PC-3 (cell line): ENCODE measurements around the gene ETV3. TPM values are rescaled to one million over a fixed set of nuclear protein-coding genes. Genes with fewer than 3 reads are reported as not detected.
A peak's percentile ranks its signal among the peaks of the same experiment; 100 is the strongest.

Source experiments
- ATAC-seq: fragments of 200-7000 bp; cut with Tn5 transposase; 2 replicates; pipeline ENCODE4 v1.9.1; 2020; ENCODE audit warnings: mild to moderate bottlenecking, moderate library complexity
- BruUV-seq: library from RNA; stranded (reverse); fragments of 400-500 nt; replicated peaks from 2 replicates; lab custom pipeline; 2021; lab: Mats Ljungman, UMichigan
- CTCF ChIA-PET: fragments of 300-600 bp; sonication (Branson Sonifier 250); formaldehyde crosslinking; loops from one replicate; lab custom pipeline; 2022; ENCODE audit warnings: antibody characterized with exemption; lab: Charles Lee
- POLR2A ChIA-PET: fragments of 300-600 bp; sonication (Branson Sonifier 250); formaldehyde crosslinking; loops from one replicate; lab custom pipeline; 2022; ENCODE audit warnings: antibody characterized with exemption; ENCODE audit not compliant: unreplicated experiment; lab: Charles Lee
- DNase-seq: peaks from one replicate; pipeline ENCODE4 v3.0.0-alpha.2; 2015
- H2AFZ ChIP-seq: fragments of 300-600 bp; sonication (generic); 2 replicates; pipeline ENCODE4 v1.6.0; 2016; ENCODE audit warnings: antibody characterized with exemption, low read length
- H3F3A ChIP-seq: fragments of 300-600 bp; sonication (generic); one replicate; pipeline ENCODE4 v1.6.0; 2017; ENCODE audit warnings: antibody characterized with exemption, low read length, control low read depth, mild to moderate bottlenecking; ENCODE audit not compliant: unreplicated experiment
- H3K27ac ChIP-seq: fragments of 300-600 bp; sonication (generic); 2 replicates; pipeline ENCODE4 v1.5.1; 2016; ENCODE audit warnings: mild to moderate bottlenecking, low read length
- H3K27me3 ChIP-seq: fragments of 300-600 bp; sonication (generic); 2 replicates; pipeline ENCODE4 v1.6.1; 2016; ENCODE audit warnings: low read length, mixed read lengths
- H3K36me3 ChIP-seq: fragments of 300-600 bp; sonication (generic); 2 replicates; pipeline ENCODE4 v1.6.1; 2016; ENCODE audit warnings: low read depth, mixed run types, low read length, mixed read lengths
- H3K4me1 ChIP-seq: fragments of 300-600 bp; sonication (generic); 2 replicates; pipeline ENCODE4 v1.5.1; 2016; ENCODE audit warnings: low read length; ENCODE audit not compliant: insufficient read depth
- H3K4me2 ChIP-seq: fragments of 300-600 bp; sonication (generic); 2 replicates; pipeline ENCODE4 v1.6.0; 2016; ENCODE audit warnings: low read length
- H3K4me3 ChIP-seq: fragments of 300-600 bp; sonication (generic); 2 replicates; pipeline ENCODE4 v1.5.1; 2016; ENCODE audit warnings: mild to moderate bottlenecking, low read length, mixed read lengths
- H3K79me2 ChIP-seq: fragments of 300-600 bp; sonication (generic); 2 replicates; pipeline ENCODE4 v1.6.1; 2017; ENCODE audit warnings: low read length, mixed read lengths
- H3K9ac ChIP-seq: fragments of 300-600 bp; sonication (generic); 2 replicates; pipeline ENCODE4 v1.6.0; 2016; ENCODE audit warnings: mild to moderate bottlenecking, low read length
- H3K9me2 ChIP-seq: fragments of 300-600 bp; sonication (generic); replicated peaks from 2 replicates; pipeline ENCODE4 v1.6.1; 2016; ENCODE audit warnings: mixed run types, low read length, mixed read lengths
- H3K9me3 ChIP-seq: fragments of 300-600 bp; sonication (generic); 2 replicates; pipeline ENCODE4 v1.6.1; 2016; ENCODE audit warnings: low read length, mixed read lengths
- H4K20me1 ChIP-seq: fragments of 300-600 bp; sonication (generic); 2 replicates; pipeline ENCODE4 v1.6.1; 2016; ENCODE audit warnings: low read length, mixed read lengths
- CTCF ChIP-seq: fragments of 300-600 bp; sonication (generic); conservative IDR thresholded peaks from 2 replicates; pipeline ENCODE4 v1.5.1; 2017; ENCODE audit warnings: antibody characterized with exemption, low read depth, mild to moderate bottlenecking, low read length
- EZH2 ChIP-seq: fragments of 300-600 bp; sonication (generic); IDR thresholded peaks from one replicate; pipeline ENCODE4 v1.6.1; 2017; ENCODE audit warnings: antibody characterized with exemption, mild to moderate bottlenecking, low read length; ENCODE audit not compliant: unreplicated experiment
- EZH2phosphoT487 ChIP-seq: fragments of 300-600 bp; sonication (generic); IDR thresholded peaks from 2 replicates; pipeline ENCODE4 v1.6.1; 2018; ENCODE audit warnings: mild to moderate bottlenecking, antibody characterized with exemption, low read length, borderline replicate concordance
- intact Hi-C: fragments of 100-400 bp; cut with micrococcal nuclease; formaldehyde crosslinking; loops from 2 replicates; pipeline ENCODE4 v1.9.0; 2023
- total RNA-seq: library from RNA; depleted of rRNA; stranded (reverse); fragments of >200 nt; gene quantifications from 2 replicates; pipeline ENCODE4 v1.2.3, GENCODE V29; 2014; rRNA removed

The ETV3 gene
- total RNA-seq, 1 experiment from 2014 or later: 12.2 TPM

- H3K4me1 ChIP-seq: no peaks in the 10 kb centered on the region
- no peaks in the 10 kb centered on the region for H3F3A ChIP-seq
- POLR2A ChIA-PET: no interaction called here
- TF ChIP-seq CTCF (no peak), EZH2 (no peak), EZH2phosphoT487 (no peak)
- H3K9ac ChIP-seq: no peak overlapping the region
- no peak overlapping the region for H3K27ac ChIP-seq
- no peaks in the 10 kb centered on the region for H3K79me2 ChIP-seq
- CTCF ChIA-PET: no interaction called here
- no peak overlapping the region for H3K4me2 ChIP-seq
- no peak for DNase-seq
- BruUV-seq: no TSS peak
- H2AFZ ChIP-seq: no peak overlapping the region
- H3K36me3 ChIP-seq: no peaks in the 10 kb centered on the region
- no peaks in the 10 kb centered on the region for H3K9me3 ChIP-seq
- no peaks in the 10 kb centered on the region for H4K20me1 ChIP-seq
- no peak for ATAC-seq
- peaks cover 26% of the 10 kb centered on the region for H3K27me3 ChIP-seq
- H3K9me2 ChIP-seq: no peaks in the 10 kb centered on the region
- intact Hi-C loops: no loop called here
- no peak overlapping the region for H3K4me3 ChIP-seq
Measured at GRCh38 chr1:157077394-157077793, 60.8 kb downstream of the ETV3 start.

GRCh38 chr1:157073944-157074685, 64.1 kb downstream of the ETV3 start:
- ChIA-PET POLR2A (no interaction called here), CTCF (interaction anchor here (0.8 kb wide), 1 partner anchor 16 kb away, joined by 3 read pairs; no protein-coding TSS in a partner anchor)
- Histone ChIP-seq H3K4me2 (peak overlapping the region; percentile 43; the same call in 1 of the 2 replicates), H4K20me1 (no peaks in the 10 kb centered on the region), H3K9me2 (no peaks in the 10 kb centered on the region), H3K4me3 (no peak overlapping the region), H3K4me1 (no peaks in the 10 kb centered on the region), H3K9me3 (no peaks in the 10 kb centered on the region), H3K36me3 (no peaks in the 10 kb centered on the region), H3K79me2 (no peaks in the 10 kb centered on the region), H3K9ac (no peak overlapping the region), H3F3A (no peaks in the 10 kb centered on the region), H2AFZ (peak overlapping the region; percentile 62), H3K27ac (no peak overlapping the region), H3K27me3 (peaks cover 47% of the 10 kb centered on the region)
- no peak for TF ChIP-seq EZH2
- TF ChIP-seq EZH2phosphoT487: no peak
- peak; percentile 64 for TF ChIP-seq CTCF
- BruUV-seq: no TSS peak
- peak; percentile 49 for DNase-seq
- ATAC-seq: peak; percentile 35; the same call in 1 of the 2 replicates
- intact Hi-C loops: no loop called here

Other genes starting within 250 kb of the ETV3 start
- gene PEAR1, start 244.7 kb downstream of the ETV3 start, total RNA-seq: 10.3 and 11.9 TPM in 2 replicates
- gene LRRC71, start 217.8 kb downstream of the ETV3 start, total RNA-seq: 0.11 TPM in 1 of 2 replicates, not detected in the other
- 31.1 and 43.9 TPM in 2 replicates for gene ARHGEF11, start 92.7 kb downstream of the ETV3 start, total RNA-seq
- not detected in 2 replicates for gene ETV3L, start 38.6 kb downstream of the ETV3 start, total RNA-seq